Left lung (tissue), 10 donors: Measurements from ENCODE around the gene PARP3. TPM values are rescaled to one million over a fixed set of nuclear protein-coding genes. Genes with fewer than 3 reads are reported as not detected.
A peak's percentile ranks its signal among the peaks of the same experiment; 100 is the strongest.

Experiments
- ATAC-seq: fragments of 200-7000 bp; cut with Tn5 transposase; one replicate; pipeline ENCODE4 v1.9.1; 2020; ENCODE audit warnings: moderate library complexity
- DNase-seq, 4 donors: peaks; one replicate each; pipeline ENCODE4 v3.0.0-alpha.2; 2013 to 2020
- H3K27ac ChIP-seq, 2 donors: fragments of 200-600 bp; sonication (generic) in 1 of 2; one replicate each; pipeline versions ENCODE4 v1.5.0 to v1.8.0; 2020 to 2021
- H3K27me3 ChIP-seq, 2 donors: fragments of 200-600 bp; sonication (generic) in 1 of 2; one replicate each; pipeline versions ENCODE4 v1.5.0 to v1.8.0; 2020 to 2021
- H3K36me3 ChIP-seq, 2 donors: fragments of 200-600 bp; sonication (generic) in 1 of 2; one replicate each; pipeline versions ENCODE4 v1.5.0 to v1.8.0; 2020 to 2021
- H3K4me1 ChIP-seq, 2 donors: fragments of 200-600 bp; one replicate each; pipeline ENCODE4 v1.8.0; 2021
- H3K4me3 ChIP-seq, 2 donors: fragments of 200-600 bp; sonication (generic) in 1 of 2; one replicate each; pipeline versions ENCODE4 v1.5.0 to v1.8.0; 2020 to 2021; ENCODE audit warnings: mild to moderate bottlenecking in 1 of 2
- H3K9me3 ChIP-seq, 2 donors: fragments of 200-600 bp; sonication (generic) in 1 of 2; one replicate each; pipeline versions ENCODE4 v1.5.0 to v1.8.0; 2020 to 2021
- CTCF ChIP-seq, 2 donors: fragments of 200-600 bp; sonication (generic) in 1 of 2; IDR thresholded peaks; one replicate each; pipeline versions ENCODE4 v1.5.0 to v1.8.0; 2021; ENCODE audit warnings: antibody characterized with exemption in 2 of 2
- intact Hi-C, 2 donors: fragments of 100-400 bp; cut with DNase I; formaldehyde crosslinking; loops; one replicate each; pipeline versions ENCODE4 v1.11.2 to v1.14.2; 2022
- polyA plus RNA-seq, 6 donors: library from polyadenylated mRNA; unstranded; fragments of 120-200 nt; gene quantifications; one replicate each; pipeline ENCODE4 v1.2.1, GENCODE V29; 2013; ENCODE audit not compliant: insufficient read length in 6 of 6
- total RNA-seq, 2 donors: library from RNA; stranded (reverse); fragmentation: NEBNext Ultra II Directional; extraction: Animal tissue kit (Norgen Biotek cat#: 25700); gene quantifications; one replicate each; pipeline ENCODE4 v1.2.1, GENCODE V29; 2021
- donor health status: DM: no; HTN: yes; CAD: no.
- donor health status: DM: no; HTN: no; CAD: no.

The PARP3 gene
- total and polyA plus RNA-seq, 8 donors, result 16.5 to 24.1 (median 20.3) TPM

- ATAC-seq, result no peak
- Histone ChIP-seq H3K4me1 (peaks cover 0 to 15% of the 10 kb centered on the region in 2 donors), H3K4me3 (no peak overlapping the region), H3K27me3 (peaks cover 0 to 13% of the 10 kb centered on the region in 2 donors), H3K9me3 (no peaks in the 10 kb centered on the region), H3K36me3 (peaks cover 0 to 19% of the 10 kb centered on the region in 2 donors), H3K27ac (no peak overlapping the region)
- no peak for TF ChIP-seq CTCF (IDR thresholded peaks at IDR 0.05)
- DNase-seq, result peak in 1 of 4 donors; percentile 1
- intact Hi-C loops, result no loop called here
These were observed 8.7 kb downstream of the PARP3 start for GRCh38 chr3:51950899-51951298.

- no peak overlapping the region for H3K27ac ChIP-seq
- no peak overlapping the region for H3K4me3 ChIP-seq
- no peaks in the 10 kb centered on the region for H3K9me3 ChIP-seq
- TF ChIP-seq CTCF (IDR thresholded peaks at IDR 0.05), result no peak
- peaks cover 6 to 25% of the 10 kb centered on the region in 2 donors for H3K4me1 ChIP-seq
- intact Hi-C loops, result no loop called here
- H3K36me3 ChIP-seq, result peaks cover 0 to 18% of the 10 kb centered on the region in 2 donors
- peaks cover 0 to 25% of the 10 kb centered on the region in 2 donors for H3K27me3 ChIP-seq
- DNase-seq (peak in 1 of 4 donors; percentile 5), ATAC-seq (no peak)
These were observed 11.3 kb downstream of the PARP3 start for GRCh38 chr3:51953445-51953844.

GRCh38 chr3:51954105-51954504, 11.9 kb downstream of the PARP3 start:
- Histone ChIP-seq H3K4me3 (no peak overlapping the region), H3K9me3 (no peaks in the 10 kb centered on the region), H3K27me3 (peaks cover 0 to 25% of the 10 kb centered on the region in 2 donors), H3K4me1 (peaks cover 6 to 25% of the 10 kb centered on the region in 2 donors), H3K27ac (no peak overlapping the region), H3K36me3 (peaks cover 0 to 18% of the 10 kb centered on the region in 2 donors)
- TF ChIP-seq CTCF (IDR thresholded peaks at IDR 0.05), result no peak
- intact Hi-C loops, result no loop called here
- ATAC-seq, result no peak
- no peak for DNase-seq

- intact Hi-C loops, result no loop called here
These were observed 12.6 kb downstream of the PARP3 start for GRCh38 chr3:51954713-51955112.

More at GRCh38 chr3:51954713-51955112, 12.6 kb downstream of the PARP3 start:
- Histone ChIP-seq H3K4me3 (no peak overlapping the region), H3K27ac (no peak overlapping the region), H3K9me3 (no peaks in the 10 kb centered on the region), H3K36me3 (peaks cover 0 to 20% of the 10 kb centered on the region in 2 donors), H3K4me1 (peaks cover 6 to 25% of the 10 kb centered on the region in 2 donors), H3K27me3 (peaks cover 0 to 25% of the 10 kb centered on the region in 2 donors)
- no peak for ATAC-seq
- DNase-seq, result no peak
- TF ChIP-seq CTCF (IDR thresholded peaks at IDR 0.05), result no peak
